Parathyroid adenoma (tissue), 2 donors: ENCODE data around the gene RPS19BP1.

ENCODE experiments used
- H2AFZ ChIP-seq: fragments of 300-600 bp; sonication (generic); one replicate; pipeline ENCODE4 v1.7.0; 2017; ENCODE audit warnings: antibody characterized with exemption, mild to moderate bottlenecking
- H3K27ac ChIP-seq: fragments of 300-600 bp; sonication (generic); one replicate; pipeline ENCODE4 v1.7.0; 2017
- H3K27me3 ChIP-seq: fragments of 300-600 bp; sonication (generic); one replicate; pipeline ENCODE4 v1.7.0; 2017; ENCODE audit warnings: low read length; ENCODE audit not compliant: control insufficient read depth, insufficient read depth
- H3K36me3 ChIP-seq: fragments of 300-600 bp; sonication (generic); one replicate; pipeline ENCODE4 v1.7.0; 2017; ENCODE audit warnings: low read length; ENCODE audit not compliant: control insufficient read depth, insufficient read depth
- H3K4me1 ChIP-seq: fragments of 300-600 bp; sonication (generic); one replicate; pipeline ENCODE4 v1.7.0; 2017; ENCODE audit warnings: control low read depth
- H3K4me2 ChIP-seq: fragments of 300-600 bp; sonication (generic); one replicate; pipeline ENCODE4 v1.7.0; 2017; ENCODE audit warnings: low read length
- H3K4me3 ChIP-seq: fragments of 300-600 bp; sonication (generic); one replicate; pipeline ENCODE4 v1.7.0; 2017; ENCODE audit warnings: low read depth, low read length
- H3K79me2 ChIP-seq: fragments of 300-600 bp; sonication (generic); one replicate; pipeline ENCODE4 v1.7.0; 2017; ENCODE audit warnings: control low read depth
- H3K9ac ChIP-seq: fragments of 300-600 bp; sonication (generic); one replicate; pipeline ENCODE4 v1.7.0; 2017; ENCODE audit warnings: mild to moderate bottlenecking
- H3K9me3 ChIP-seq: fragments of 300-600 bp; sonication (generic); one replicate; pipeline ENCODE4 v1.7.0; 2017; ENCODE audit warnings: low read length; ENCODE audit not compliant: control insufficient read depth
- TF ChIP-seq, protein P1 (sequence below): fragments of 300-600 bp; sonication (generic); IDR thresholded peaks from one replicate; pipeline ENCODE4 v1.7.0; 2017; ENCODE audit warnings: antibody characterized with exemption, mild to moderate bottlenecking
- donor health status: primary hyperparathyroidism.

The RPS19BP1 gene

DNA sequence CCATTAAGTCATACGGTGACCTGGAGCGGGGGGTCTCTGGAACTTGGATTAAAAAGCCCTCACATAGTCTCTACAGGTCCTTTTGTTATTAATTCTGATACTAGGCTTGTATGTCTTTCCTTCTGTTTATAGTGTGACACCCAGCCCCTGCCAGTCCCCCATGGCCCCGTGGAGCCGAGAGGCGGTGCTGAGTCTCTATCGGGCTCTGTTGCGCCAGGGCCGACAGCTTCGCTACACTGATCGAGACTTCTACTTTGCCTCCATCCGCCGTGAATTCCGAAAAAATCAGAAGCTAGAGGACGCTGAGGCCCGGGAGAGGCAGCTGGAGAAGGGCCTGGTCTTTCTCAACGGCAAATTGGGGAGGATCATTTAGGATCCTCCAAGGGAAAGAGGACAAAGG lies 28.5 kb downstream of the RPS19BP1 start:
- no peaks in the 10 kb centered on the region for H3K27me3 ChIP-seq
- TF ChIP-seq, protein P1, sequence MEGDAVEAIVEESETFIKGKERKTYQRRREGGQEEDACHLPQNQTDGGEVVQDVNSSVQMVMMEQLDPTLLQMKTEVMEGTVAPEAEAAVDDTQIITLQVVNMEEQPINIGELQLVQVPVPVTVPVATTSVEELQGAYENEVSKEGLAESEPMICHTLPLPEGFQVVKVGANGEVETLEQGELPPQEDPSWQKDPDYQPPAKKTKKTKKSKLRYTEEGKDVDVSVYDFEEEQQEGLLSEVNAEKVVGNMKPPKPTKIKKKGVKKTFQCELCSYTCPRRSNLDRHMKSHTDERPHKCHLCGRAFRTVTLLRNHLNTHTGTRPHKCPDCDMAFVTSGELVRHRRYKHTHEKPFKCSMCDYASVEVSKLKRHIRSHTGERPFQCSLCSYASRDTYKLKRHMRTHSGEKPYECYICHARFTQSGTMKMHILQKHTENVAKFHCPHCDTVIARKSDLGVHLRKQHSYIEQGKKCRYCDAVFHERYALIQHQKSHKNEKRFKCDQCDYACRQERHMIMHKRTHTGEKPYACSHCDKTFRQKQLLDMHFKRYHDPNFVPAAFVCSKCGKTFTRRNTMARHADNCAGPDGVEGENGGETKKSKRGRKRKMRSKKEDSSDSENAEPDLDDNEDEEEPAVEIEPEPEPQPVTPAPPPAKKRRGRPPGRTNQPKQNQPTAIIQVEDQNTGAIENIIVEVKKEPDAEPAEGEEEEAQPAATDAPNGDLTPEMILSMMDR = no peak
- H3K9me3 ChIP-seq = no peaks in the 10 kb centered on the region
- no peak overlapping the region for H3K9ac ChIP-seq
- peaks cover 17% of the 10 kb centered on the region for H3K4me1 ChIP-seq
- H3K79me2 ChIP-seq = peaks cover 36% of the 10 kb centered on the region
- no peak overlapping the region for H2AFZ ChIP-seq
- no peaks in the 10 kb centered on the region for H3K36me3 ChIP-seq
- H3K4me3 ChIP-seq = no peak overlapping the region
- no peak overlapping the region for H3K4me2 ChIP-seq
- no peak overlapping the region for H3K27ac ChIP-seq

DNA sequence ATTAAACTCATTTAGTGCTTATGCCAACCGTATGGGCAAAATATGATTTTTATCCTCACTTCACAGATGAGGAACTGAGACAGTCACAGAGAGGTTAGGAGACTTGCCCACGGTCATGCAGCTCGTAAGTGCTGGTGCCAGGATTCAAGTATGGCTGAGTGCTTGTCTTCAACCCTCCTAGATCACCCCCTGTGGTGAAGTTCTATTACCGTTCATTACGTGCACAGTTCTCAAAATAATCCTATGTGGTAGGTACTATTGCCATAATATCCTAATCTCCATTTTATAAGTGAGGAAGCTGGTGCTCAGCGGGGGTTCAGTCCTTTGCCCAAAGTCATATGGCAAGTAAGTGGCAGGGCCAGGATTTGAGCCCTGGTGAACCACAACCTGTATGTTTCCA lies 28.9 kb downstream of the RPS19BP1 start:
- Histone ChIP-seq H3K79me2 (peaks cover 36% of the 10 kb centered on the region), H3K36me3 (no peaks in the 10 kb centered on the region), H2AFZ (no peak overlapping the region), H3K4me3 (no peak overlapping the region), H3K4me1 (peaks cover 17% of the 10 kb centered on the region), H3K9me3 (no peaks in the 10 kb centered on the region), H3K27ac (no peak overlapping the region), H3K27me3 (no peaks in the 10 kb centered on the region), H3K9ac (no peak overlapping the region), H3K4me2 (peak overlapping the region; percentile 73)
- TF ChIP-seq, protein P1 = no peak

DNA sequence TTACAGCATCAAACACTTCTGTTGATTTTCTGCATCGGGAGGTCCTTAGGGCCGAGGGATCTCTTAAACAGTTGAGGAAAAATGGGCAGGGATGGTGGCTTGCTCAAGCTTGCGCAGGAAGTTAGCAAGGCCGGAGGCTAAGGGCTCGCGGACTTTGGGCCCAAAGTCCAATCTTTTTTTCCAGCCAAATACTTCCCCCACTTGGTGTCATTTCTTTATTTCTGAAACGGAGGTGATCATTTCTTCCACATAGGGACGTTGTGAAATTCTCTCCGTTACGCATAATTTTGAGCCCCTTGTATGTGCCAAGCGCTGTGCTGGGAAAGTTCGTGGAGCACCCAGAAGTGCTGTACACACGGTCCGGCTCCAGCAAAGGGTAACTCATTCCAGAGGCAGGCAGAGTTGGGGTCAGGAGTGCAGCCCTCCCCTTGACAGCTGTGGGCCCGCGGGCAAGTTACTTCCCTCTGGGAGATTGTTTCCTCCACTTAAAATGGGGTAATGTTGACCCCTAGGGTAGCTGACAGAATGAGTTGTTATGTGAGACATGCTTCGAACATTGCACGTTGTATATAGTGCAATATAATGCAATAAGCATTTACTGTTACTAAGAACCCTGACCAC lies 29.6 kb downstream of the RPS19BP1 start:
- H3K9me3 ChIP-seq = no peaks in the 10 kb centered on the region
- peaks cover 17% of the 10 kb centered on the region for H3K4me1 ChIP-seq
- H3K4me2 ChIP-seq = peak overlapping the region; percentile 73
- peak overlapping the region; percentile 79 for H3K4me3 ChIP-seq
- peak overlapping the region; percentile 68 for H2AFZ ChIP-seq
- H3K9ac ChIP-seq = no peak overlapping the region
- H3K27me3 ChIP-seq = no peaks in the 10 kb centered on the region
- H3K79me2 ChIP-seq = peaks cover 32% of the 10 kb centered on the region
- H3K36me3 ChIP-seq = no peaks in the 10 kb centered on the region
- H3K27ac ChIP-seq = peak overlapping the region; percentile 82
- TF ChIP-seq, protein P1 = no peak

DNA sequence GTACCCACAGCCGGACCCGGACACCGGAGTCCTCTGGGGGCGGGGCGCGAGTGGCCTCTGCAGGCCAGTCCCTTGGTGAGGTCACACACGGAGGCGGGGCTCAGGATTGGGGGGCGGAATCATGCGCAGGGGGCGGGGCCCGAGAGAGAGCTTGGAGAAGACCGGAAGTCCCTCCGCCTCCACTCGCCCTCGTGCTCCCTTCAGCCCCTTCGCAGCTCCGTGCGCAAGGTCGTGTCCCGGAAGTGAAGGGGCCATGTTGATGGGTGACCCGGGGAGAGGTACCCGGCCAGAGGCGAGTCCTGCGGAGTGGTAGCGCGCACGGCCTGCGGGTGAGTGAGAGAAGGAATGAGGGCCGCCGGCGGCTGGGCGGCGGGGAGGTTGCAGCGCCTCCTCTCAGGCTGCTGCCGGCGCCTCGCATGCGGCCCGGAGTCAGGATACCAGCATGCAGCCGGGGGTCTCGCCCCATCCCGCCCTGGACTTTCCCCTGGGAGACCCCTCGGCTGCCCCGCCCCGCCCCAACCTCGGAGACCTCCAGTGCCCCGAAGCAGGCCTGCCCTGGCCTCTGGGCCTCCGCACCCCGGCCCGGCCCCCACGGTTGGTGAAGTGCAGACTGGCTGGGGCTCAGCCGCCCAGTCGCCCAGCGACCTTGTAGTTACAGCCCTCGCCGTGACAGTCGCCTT lies 30.3 kb downstream of the RPS19BP1 start, which contains the start of gene MIEF1:
TSS of gene MIEF1 (plus strand) at position 182 of the 680 bp plus-strand sequence. CDS start 9,005 bp downstream, outside the sequence.
- peak within 1 kb of the TSS; percentile 68 for H2AFZ ChIP-seq
- H3K4me1 ChIP-seq = peaks cover 17% of the 10 kb centered on the region
- peak within 1 kb of the TSS; percentile 79 for H3K4me3 ChIP-seq
- peak within 1 kb of the TSS; percentile 82 for H3K27ac ChIP-seq
- H3K36me3 ChIP-seq = no peaks in the 10 kb centered on the region
- H3K79me2 ChIP-seq = peaks cover 29% of the 10 kb centered on the region
- H3K4me2 ChIP-seq = peak within 1 kb of the TSS; percentile 73
- no peak within 1 kb of the TSS for H3K9ac ChIP-seq
- TF ChIP-seq, protein P1 = no peak
- no peaks in the 10 kb centered on the region for H3K9me3 ChIP-seq
- no peaks in the 10 kb centered on the region for H3K27me3 ChIP-seq
